ENCODE results near the gene CHAC1. TPM values are rescaled to one million over a fixed set of nuclear protein-coding genes. Genes with fewer than 3 reads are reported as not detected.
A peak's percentile ranks its signal among the peaks of the same experiment; 100 is the strongest.

Gene CHAC1
- total and polyA plus RNA-seq, 8 donors, result 1.3 to 61.6 (median 5.0) TPM

GRCh38 chr15:40911693-40912092 lies 41.6 kb upstream of the CHAC1 start:
- Histone ChIP-seq H3K4me1 (peaks cover 12 to 44% (median 20%) of the 10 kb centered on the region in 4 donors), H3K36me3 (no peaks in the 10 kb centered on the region), H3K27me3 (no peaks in the 10 kb centered on the region), H3K4me3 (no peak overlapping the region), H3K9me3 (no peaks in the 10 kb centered on the region), H3K27ac (peak overlapping the region in 1 of 5 donors; percentile 22)
- no peak for DNase-seq
- TF ChIP-seq EP300 (IDR thresholded peaks at IDR 0.05), result no peak
- TF ChIP-seq POLR2A (IDR thresholded peaks at IDR 0.05), result no peak
- TF ChIP-seq POLR2AphosphoS5 (IDR thresholded peaks at IDR 0.05), result no peak
- intact Hi-C loops (cut with DNase I; ENCODE audit: low total_unique reads), result no loop called here
- WGBS, 5 donors, result 46 to 86% (median 57%) methylated on average over 1 to 2 of the region's 2 CpGs

- no peak for DNase-seq
- no peaks in the 10 kb centered on the region for H3K36me3 ChIP-seq
- intact Hi-C loops (cut with DNase I; ENCODE audit: low total_unique reads), result no loop called here
- TF ChIP-seq POLR2AphosphoS5 (IDR thresholded peaks at IDR 0.05) (no peak), EP300 (IDR thresholded peaks at IDR 0.05) (no peak), POLR2A (IDR thresholded peaks at IDR 0.05) (no peak), CTCF (IDR thresholded peaks at IDR 0.05) (no peak)
- no peak overlapping the region for H3K27ac ChIP-seq
- H3K9me3 ChIP-seq, result no peaks in the 10 kb centered on the region
- peaks cover 4 to 36% (median 12%) of the 10 kb centered on the region in 4 donors for H3K4me1 ChIP-seq
- H3K27me3 ChIP-seq, result no peaks in the 10 kb centered on the region
- 68 to 90% (median 73%) methylated on average over 5 to 6 of the region's 6 CpGs for WGBS, 5 donors
- no peak overlapping the region for H3K4me3 ChIP-seq
Measured at GRCh38 chr15:40912478-40912877, 40.8 kb upstream of the CHAC1 start.

GRCh38 chr15:40914013-40914412 lies 39.3 kb upstream of the CHAC1 start:
- WGBS, 5 donors, result 91 to 96% (median 96%) methylated on average over 12 of the region's 12 CpGs
- Histone ChIP-seq H3K27me3 (no peaks in the 10 kb centered on the region), H3K4me3 (no peak overlapping the region), H3K27ac (no peak overlapping the region), H3K4me1 (peaks cover 0 to 25% (median 3%) of the 10 kb centered on the region in 4 donors), H3K9me3 (no peaks in the 10 kb centered on the region), H3K36me3 (no peaks in the 10 kb centered on the region)
- no peak for DNase-seq
- TF ChIP-seq CTCF (IDR thresholded peaks at IDR 0.05) (no peak), POLR2A (IDR thresholded peaks at IDR 0.05) (no peak), POLR2AphosphoS5 (IDR thresholded peaks at IDR 0.05) (no peak), EP300 (IDR thresholded peaks at IDR 0.05) (no peak)
- intact Hi-C loops (cut with DNase I; ENCODE audit: low total_unique reads), result no loop called here

GRCh38 chr15:40914486-40914885 lies 38.8 kb upstream of the CHAC1 start:
- TF ChIP-seq EP300 (IDR thresholded peaks at IDR 0.05) (no peak), CTCF (IDR thresholded peaks at IDR 0.05) (no peak), POLR2AphosphoS5 (IDR thresholded peaks at IDR 0.05) (no peak), POLR2A (IDR thresholded peaks at IDR 0.05) (no peak)

GRCh38 chr15:40915116-40915661 lies 38.1 kb upstream of the CHAC1 start:
- Histone ChIP-seq H3K4me3 (no peak overlapping the region), H3K27me3 (no peaks in the 10 kb centered on the region), H3K9me3 (no peaks in the 10 kb centered on the region), H3K4me1 (peaks cover 0 to 17% (median 0%) of the 10 kb centered on the region in 4 donors), H3K36me3 (no peaks in the 10 kb centered on the region), H3K27ac (peak overlapping the region in 1 of 5 donors; percentile 26)
- WGBS, 5 donors, result 83 to 91% (median 88%) methylated on average over 12 of the region's 12 CpGs
- TF ChIP-seq POLR2AphosphoS5 (IDR thresholded peaks at IDR 0.05) (no peak), EP300 (IDR thresholded peaks at IDR 0.05) (no peak), POLR2A (IDR thresholded peaks at IDR 0.05) (no peak), CTCF (IDR thresholded peaks at IDR 0.05) (no peak)
- DNase-seq, result no peak
- intact Hi-C loops (cut with DNase I; ENCODE audit: low total_unique reads), result no loop called here

More at GRCh38 chr15:40914486-40914885, 38.8 kb upstream of the CHAC1 start:
- intact Hi-C loops (cut with DNase I; ENCODE audit: low total_unique reads), result no loop called here
- Histone ChIP-seq H3K4me3 (no peak overlapping the region), H3K27ac (peak overlapping the region in 1 of 5 donors; percentile 26), H3K4me1 (peaks cover 0 to 24% (median 3%) of the 10 kb centered on the region in 4 donors), H3K27me3 (no peaks in the 10 kb centered on the region), H3K9me3 (no peaks in the 10 kb centered on the region), H3K36me3 (no peaks in the 10 kb centered on the region)
- no peak for DNase-seq
- 84 to 89% (median 84%) methylated on average over 8 of the region's 8 CpGs for WGBS, 5 donors
